CD4-positive, CD25-positive, alpha-beta regulatory T cell (primary cell): ENCODE measurements around the gene CCL3. TPM values are rescaled to one million over a fixed set of nuclear protein-coding genes. Genes with fewer than 3 reads are reported as not detected.
"Not testable (repeated sequence)": the region's sequence is repeated elsewhere in the genome, so short reads cannot be mapped to it uniquely, and the experiment has no call there.

ENCODE experiments used
- ATAC-seq, 2 donors: fragments of 150-1000 bp; cut with Tn5 transposase; one replicate each; pipeline ENCODE4 v1.10.0; 2021; ENCODE audit warnings: low read depth in 2 of 2, moderate number of reproducible peaks in 2 of 2, moderate library complexity in 1 of 2
- DNase-seq, 3 donors: peaks; one replicate each; pipeline versions ENCODE4 v3.0.0 to v3.0.0-alpha.2; 2012 to 2022; ENCODE audit warnings: mixed read lengths in 1 of 3
- H3K27ac ChIP-seq: one replicate; pipeline ENCODE4 v1.7.0; 2013; ENCODE audit warnings: mild to moderate bottlenecking, low read length; ENCODE audit not compliant: insufficient read depth, poor library complexity, severe bottlenecking
- H3K27me3 ChIP-seq: one replicate; pipeline ENCODE4 v1.7.0; 2013; ENCODE audit warnings: low read length; ENCODE audit not compliant: control insufficient read depth, insufficient read depth
- H3K36me3 ChIP-seq: one replicate; pipeline ENCODE4 v1.7.0; 2013; ENCODE audit warnings: mild to moderate bottlenecking, low read length, moderate library complexity; ENCODE audit not compliant: control insufficient read depth, insufficient read depth
- H3K4me1 ChIP-seq: 2 replicates; pipeline ENCODE4 v1.7.0; 2013; ENCODE audit warnings: mild to moderate bottlenecking, low read length; ENCODE audit not compliant: insufficient read depth, control insufficient read depth, poor library complexity, severe bottlenecking
- H3K4me3 ChIP-seq: one replicate; pipeline ENCODE4 v1.7.0; 2013; ENCODE audit warnings: low read depth, mild to moderate bottlenecking, low read length, moderate library complexity
- H3K9me3 ChIP-seq, 2 experiments: 1 replicate in 1 of 2; 2 replicates in 1 of 2; pipeline ENCODE4 v1.7.0; 2013; ENCODE audit warnings: low read length in 2 of 2, mild to moderate bottlenecking in 1 of 2, moderate library complexity in 1 of 2; ENCODE audit not compliant: control insufficient read depth in 2 of 2
- H3K27ac Mint-ChIP-seq, 3 donors: one replicate each; pipeline ENCODE4 v1.8.0; 2020 to 2022; ENCODE audit warnings: mild to moderate bottlenecking in 3 of 3, mixed read lengths in 3 of 3, moderate library complexity in 2 of 3
- H3K27me3 Mint-ChIP-seq: one replicate; pipeline ENCODE4 v1.8.0; 2022; ENCODE audit warnings: mild to moderate bottlenecking, mixed read lengths
- H3K36me3 Mint-ChIP-seq: one replicate; pipeline ENCODE4 v1.8.0; 2020; ENCODE audit warnings: mixed read lengths
- H3K4me1 Mint-ChIP-seq, 4 donors: one replicate each; pipeline ENCODE4 v1.8.0; 2020 to 2022; ENCODE audit warnings: mixed read lengths in 4 of 4, mild to moderate bottlenecking in 1 of 4
- H3K4me3 Mint-ChIP-seq, 4 donors: one replicate each; pipeline ENCODE4 v1.8.0; 2020 to 2022; ENCODE audit warnings: mild to moderate bottlenecking in 4 of 4, mixed read lengths in 4 of 4, moderate library complexity in 3 of 4
- H3K9me3 Mint-ChIP-seq, 7 donors: one replicate each; pipeline ENCODE4 v1.8.0; 2020 to 2022; ENCODE audit warnings: mixed read lengths in 7 of 7, mild to moderate bottlenecking in 3 of 7, moderate library complexity in 2 of 7
- polyA plus RNA-seq, 4 donors: library from polyadenylated mRNA; unstranded; fragments of 300-500 nt; fragmentation: Illumina TruSeq; gene quantifications; one replicate each; pipeline ENCODE4 v1.2.3, GENCODE V29; 2021
- total RNA-seq: library from RNA; stranded (reverse); gene quantifications from one replicate; pipeline ENCODE4 v1.2.3, GENCODE V29; 2022

Gene CCL3
- total and polyA plus RNA-seq, 5 donors from 2014 or later: 0.45 TPM; not detected in 4

DNA sequence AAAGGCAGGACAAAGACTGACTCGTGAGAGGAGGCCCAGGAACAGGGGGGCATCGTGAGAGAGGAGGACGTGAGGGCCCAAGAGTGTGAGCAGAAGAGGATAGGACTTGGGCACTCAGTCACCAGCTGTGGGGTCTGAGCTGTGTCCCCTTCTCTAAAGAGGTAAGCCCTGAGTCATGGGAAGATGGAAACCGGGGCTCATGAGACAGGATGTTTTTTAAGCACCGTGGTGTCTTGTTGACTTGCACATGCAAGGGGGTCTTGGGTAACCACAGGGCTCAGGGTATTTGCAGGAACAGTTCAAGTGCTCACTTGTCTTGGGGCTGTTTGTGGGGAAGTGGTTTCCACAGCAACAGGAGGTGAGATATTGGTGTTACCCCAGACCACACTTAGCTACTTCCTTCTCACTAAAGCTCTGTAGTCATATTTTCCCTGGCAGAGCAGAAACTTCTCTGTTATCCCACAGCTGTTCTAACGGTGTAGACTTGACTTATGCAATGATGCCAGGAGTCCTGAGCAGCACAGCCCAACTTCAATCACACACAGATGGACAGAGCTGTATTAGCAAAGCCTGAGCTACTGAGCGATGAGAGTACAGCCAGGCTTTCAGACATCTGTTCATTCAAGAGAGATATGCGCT is 7.3 kb downstream of the CCL3 start:
- not testable (repeated sequence) for H3K36me3 Mint-ChIP-seq, H3K9me3 Mint-ChIP-seq, H3K4me1 ChIP-seq, H3K27ac ChIP-seq, H3K27me3 ChIP-seq, H3K36me3 ChIP-seq, H3K4me3 Mint-ChIP-seq, H3K4me3 ChIP-seq, H3K9me3 ChIP-seq
- DNase-seq: peak in 1 of 3 donors; percentile 46
- peaks cover 0 to 15% (median 6%) of the 10 kb centered on the region in 4 donors for H3K4me1 Mint-ChIP-seq
- peak overlapping the region in 1 of 3 donors; percentile 63 for H3K27ac Mint-ChIP-seq
- peaks cover 30% of the 10 kb centered on the region for H3K27me3 Mint-ChIP-seq
- peak; percentile 46 to 50 for ATAC-seq

DNA sequence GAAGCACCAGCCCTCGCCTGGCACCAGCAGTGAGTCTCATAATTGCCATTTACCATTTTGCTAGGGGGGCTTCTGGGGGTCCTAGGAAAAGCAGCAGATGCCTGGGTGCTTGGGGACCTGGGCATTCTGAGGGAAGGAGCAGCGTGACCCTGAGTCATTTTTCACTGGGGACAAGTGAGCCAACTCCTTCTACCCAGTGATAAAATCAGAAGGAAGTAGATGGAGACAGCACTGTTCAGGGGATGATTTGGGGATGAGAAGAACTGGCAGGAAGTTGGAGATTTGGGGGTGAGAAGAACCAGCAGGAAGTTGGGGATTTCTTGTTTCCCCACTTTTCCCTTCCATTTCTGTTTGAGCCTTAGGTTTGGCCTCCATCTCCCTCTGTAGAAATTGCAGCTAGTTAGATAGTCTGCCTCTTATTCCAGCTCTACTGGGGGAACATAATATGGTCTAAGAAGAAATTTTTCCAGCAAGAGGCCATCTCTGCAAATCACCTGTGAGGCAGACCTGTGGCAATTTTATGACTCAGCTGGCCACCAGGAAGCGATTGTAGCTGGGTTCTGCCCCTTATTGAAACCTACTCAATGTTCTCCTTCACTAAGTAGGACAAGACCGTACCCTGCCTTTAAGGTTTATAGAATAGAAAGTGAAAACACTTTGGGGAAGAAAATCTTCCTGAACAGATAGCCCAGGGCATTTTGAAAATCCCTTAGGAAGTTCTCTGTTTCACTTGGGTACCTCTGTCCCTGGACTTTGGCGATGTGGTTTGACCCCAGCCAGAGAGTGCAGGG is 8.1 kb downstream of the CCL3 start:
- DNase-seq, H3K36me3 ChIP-seq, H3K9me3 Mint-ChIP-seq, ATAC-seq, H3K27ac ChIP-seq, H3K4me3 ChIP-seq, H3K27me3 ChIP-seq, H3K9me3 ChIP-seq, H3K4me1 ChIP-seq, H3K36me3 Mint-ChIP-seq: not testable (repeated sequence)
- Mint-ChIP-seq H3K4me1 (peaks cover 0 to 15% (median 6%) of the 10 kb centered on the region in 4 donors), H3K4me3 (peak overlapping the region in 2 of 4 donors; percentile 21 to 31), H3K27me3 (peaks cover 30% of the 10 kb centered on the region), H3K27ac (peak overlapping the region in 1 of 3 donors; percentile 63)

DNA sequence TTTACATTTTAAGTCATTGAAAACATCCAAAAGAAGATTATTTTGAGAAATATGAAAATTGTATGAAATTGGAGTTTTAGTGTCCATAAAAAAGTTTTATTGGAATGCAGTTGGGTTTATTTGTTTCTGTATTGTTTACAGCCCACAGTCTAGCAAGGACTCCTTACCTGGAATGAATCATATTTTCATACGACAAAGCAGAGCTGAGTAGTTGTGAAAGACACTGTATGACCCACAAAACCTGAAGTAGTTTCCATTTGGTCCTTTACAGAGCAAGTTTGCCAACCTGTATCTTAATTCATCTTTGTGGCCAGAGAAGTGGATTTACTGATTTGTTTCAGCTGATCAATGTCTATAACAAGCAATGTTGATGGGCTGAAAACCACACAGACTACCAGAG is 15.6 kb downstream of the CCL3 start:
- Mint-ChIP-seq H3K27me3 (peaks cover 8% of the 10 kb centered on the region), H3K27ac (no peak overlapping the region), H3K9me3 (peaks cover 0 to 4% (median 0%) of the 10 kb centered on the region in 7 donors), H3K4me1 (peaks cover 0 to 3% (median 1%) of the 10 kb centered on the region in 4 donors), H3K36me3 (no peaks in the 10 kb centered on the region), H3K4me3 (no peak overlapping the region)
- Histone ChIP-seq H3K4me3 (no peak overlapping the region), H3K9me3 (peaks cover 0 to 2% of the 10 kb centered on the region in 2 experiments), H3K36me3 (no peaks in the 10 kb centered on the region), H3K27ac (no peak overlapping the region), H3K4me1 (no peaks in the 10 kb centered on the region), H3K27me3 (peaks cover 4% of the 10 kb centered on the region)
- ATAC-seq (no peak), DNase-seq (no peak)

DNA sequence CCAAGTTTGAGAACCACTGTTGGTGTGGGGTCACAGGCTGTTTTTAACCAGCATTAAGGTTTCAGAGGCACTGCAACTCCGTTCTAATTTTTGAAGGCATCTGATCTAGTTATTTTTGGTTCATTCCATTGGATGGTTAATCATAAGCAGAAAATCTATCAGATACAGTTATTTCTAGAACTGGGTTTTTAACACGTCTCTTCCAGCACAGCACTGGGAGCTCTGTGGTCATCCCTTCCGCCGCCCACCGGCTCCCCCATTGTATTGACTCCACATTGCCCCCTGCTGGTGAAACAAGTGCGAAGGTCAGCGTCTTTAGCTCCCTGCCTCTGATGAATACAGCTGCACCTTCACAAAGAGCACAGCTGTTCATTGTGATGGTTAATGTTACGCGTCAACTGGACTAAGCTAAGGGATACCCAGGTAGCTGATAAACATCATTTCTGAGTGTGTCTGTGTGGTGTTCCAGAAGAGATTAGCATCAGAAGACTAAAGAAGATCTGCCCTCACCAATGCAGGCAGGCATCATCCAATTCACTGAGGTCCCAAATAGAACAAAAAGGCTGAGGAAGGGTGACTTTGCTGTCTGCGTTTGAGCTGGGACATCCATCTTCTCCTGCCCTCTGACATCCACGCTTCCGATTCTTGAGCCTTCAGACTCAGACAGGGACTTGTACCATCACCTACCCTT is 17.4 kb downstream of the CCL3 start:
- H3K27me3 ChIP-seq: peaks cover 4% of the 10 kb centered on the region
- H3K4me1 ChIP-seq: no peaks in the 10 kb centered on the region
- no peak overlapping the region for H3K4me3 Mint-ChIP-seq
- DNase-seq: peak; percentile 6 to 49 (median 9)
- H3K36me3 ChIP-seq: no peaks in the 10 kb centered on the region
- peaks cover 0 to 4% (median 0%) of the 10 kb centered on the region in 7 donors for H3K9me3 Mint-ChIP-seq
- H3K27ac Mint-ChIP-seq: no peak overlapping the region
- no peak for ATAC-seq
- no peaks in the 10 kb centered on the region for H3K36me3 Mint-ChIP-seq
- no peak overlapping the region for H3K4me3 ChIP-seq
- H3K9me3 ChIP-seq: peaks cover 0 to 2% of the 10 kb centered on the region in 2 experiments
- no peaks in the 10 kb centered on the region for H3K27me3 Mint-ChIP-seq
- H3K27ac ChIP-seq: no peak overlapping the region
- peaks cover 0 to 3% (median 1%) of the 10 kb centered on the region in 4 donors for H3K4me1 Mint-ChIP-seq

DNA sequence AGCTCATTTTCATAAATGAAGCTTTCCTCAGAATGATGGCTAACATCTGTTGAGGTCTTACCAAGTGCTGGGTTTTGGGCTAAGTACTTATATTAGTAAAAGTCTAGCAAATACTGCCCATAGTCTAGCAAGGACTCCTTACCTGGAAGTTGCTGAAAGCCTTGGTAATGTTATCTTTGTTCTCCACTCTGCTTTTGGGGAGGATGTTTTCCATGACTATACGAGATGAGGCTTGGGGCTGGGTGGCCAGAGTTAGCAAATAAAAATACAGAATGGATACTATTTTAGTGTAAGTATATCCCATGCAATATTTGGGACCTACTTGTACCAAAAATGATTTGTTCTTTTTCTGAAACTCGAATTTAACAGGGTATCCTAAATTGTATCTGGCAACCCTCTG is 18.2 kb downstream of the CCL3 start:
- H3K27ac Mint-ChIP-seq: no peak overlapping the region
- DNase-seq (no peak), ATAC-seq (no peak)
- H3K9me3 Mint-ChIP-seq: peaks cover 0 to 4% (median 0%) of the 10 kb centered on the region in 7 donors
- H3K27me3 Mint-ChIP-seq: no peaks in the 10 kb centered on the region
- no peaks in the 10 kb centered on the region for H3K36me3 Mint-ChIP-seq
- H3K4me3 ChIP-seq: no peak overlapping the region
- H3K9me3 ChIP-seq: no peaks in the 10 kb centered on the region
- no peak overlapping the region for H3K4me3 Mint-ChIP-seq
- no peak overlapping the region for H3K27ac ChIP-seq
- peaks cover 0 to 3% (median 1%) of the 10 kb centered on the region in 4 donors for H3K4me1 Mint-ChIP-seq
- no peaks in the 10 kb centered on the region for H3K36me3 ChIP-seq
- no peaks in the 10 kb centered on the region for H3K4me1 ChIP-seq
- peaks cover 5% of the 10 kb centered on the region for H3K27me3 ChIP-seq

DNA sequence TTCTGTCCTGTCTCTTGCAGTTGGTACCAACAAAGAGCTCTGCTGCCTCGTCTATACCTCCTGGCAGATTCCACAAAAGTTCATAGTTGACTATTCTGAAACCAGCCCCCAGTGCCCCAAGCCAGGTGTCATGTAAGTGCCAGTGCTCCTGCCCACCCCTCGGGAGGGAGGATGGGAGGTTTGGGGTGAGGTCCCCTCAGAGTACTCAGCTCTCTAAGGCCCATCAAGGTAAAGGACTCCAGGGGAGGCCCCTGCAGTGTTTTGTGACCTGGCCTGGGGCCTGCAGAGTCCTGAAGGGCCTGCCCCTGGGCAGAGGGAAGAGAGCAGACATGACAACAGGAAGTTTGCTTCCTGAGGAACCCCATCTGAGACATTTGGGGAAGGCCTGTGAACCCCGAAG is 19.5 kb downstream of the CCL3 start:
- DNase-seq (no peak), ATAC-seq (no peak)
- no peak overlapping the region for H3K4me3 ChIP-seq
- Mint-ChIP-seq H3K9me3 (peaks cover 0 to 1% (median 0%) of the 10 kb centered on the region in 7 donors), H3K4me3 (no peak overlapping the region), H3K27me3 (peaks cover under 1% of the 10 kb centered on the region), H3K27ac (no peak overlapping the region), H3K36me3 (no peaks in the 10 kb centered on the region), H3K4me1 (peaks cover 0 to 3% (median 1%) of the 10 kb centered on the region in 4 donors)
- no peaks in the 10 kb centered on the region for H3K4me1 ChIP-seq
- no peaks in the 10 kb centered on the region for H3K36me3 ChIP-seq
- H3K27me3 ChIP-seq: peaks cover 9% of the 10 kb centered on the region
- H3K9me3 ChIP-seq: no peaks in the 10 kb centered on the region
- H3K27ac ChIP-seq: no peak overlapping the region

DNA sequence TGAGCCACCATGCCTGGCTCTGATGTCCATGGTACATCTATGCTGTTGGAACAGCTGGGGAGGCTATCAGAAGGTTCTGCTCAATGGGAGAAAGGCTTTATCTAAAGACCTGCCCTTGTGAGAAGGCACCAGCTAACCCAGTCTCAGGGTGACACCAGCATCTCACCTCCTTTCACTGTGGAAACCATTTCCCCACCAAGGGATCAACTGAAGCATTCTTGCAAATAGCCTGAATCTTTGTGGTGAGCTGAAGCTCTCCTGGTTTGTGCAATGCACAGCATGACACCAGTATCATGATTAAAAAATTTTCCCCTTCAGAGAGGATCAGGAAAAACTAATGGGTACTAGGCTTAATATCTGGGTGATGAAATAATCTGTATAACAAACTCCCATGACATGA is 20.8 kb downstream of the CCL3 start:
- H3K27me3 Mint-ChIP-seq: peaks cover 4% of the 10 kb centered on the region
- no peak overlapping the region for H3K27ac ChIP-seq
- no peaks in the 10 kb centered on the region for H3K9me3 ChIP-seq
- DNase-seq: no peak
- H3K36me3 ChIP-seq: no peaks in the 10 kb centered on the region
- H3K4me1 Mint-ChIP-seq: peaks cover 0 to 3% (median 1%) of the 10 kb centered on the region in 4 donors
- peaks cover 9% of the 10 kb centered on the region for H3K27me3 ChIP-seq
- H3K4me1 ChIP-seq: no peaks in the 10 kb centered on the region
- H3K4me3 Mint-ChIP-seq: no peak overlapping the region
- no peak for ATAC-seq
- H3K9me3 Mint-ChIP-seq: peaks cover 0 to 1% (median 0%) of the 10 kb centered on the region in 7 donors
- no peak overlapping the region for H3K27ac Mint-ChIP-seq
- no peaks in the 10 kb centered on the region for H3K36me3 Mint-ChIP-seq
- H3K4me3 ChIP-seq: no peak overlapping the region
